ENCODE results near the gene TMEM174.

DNA sequence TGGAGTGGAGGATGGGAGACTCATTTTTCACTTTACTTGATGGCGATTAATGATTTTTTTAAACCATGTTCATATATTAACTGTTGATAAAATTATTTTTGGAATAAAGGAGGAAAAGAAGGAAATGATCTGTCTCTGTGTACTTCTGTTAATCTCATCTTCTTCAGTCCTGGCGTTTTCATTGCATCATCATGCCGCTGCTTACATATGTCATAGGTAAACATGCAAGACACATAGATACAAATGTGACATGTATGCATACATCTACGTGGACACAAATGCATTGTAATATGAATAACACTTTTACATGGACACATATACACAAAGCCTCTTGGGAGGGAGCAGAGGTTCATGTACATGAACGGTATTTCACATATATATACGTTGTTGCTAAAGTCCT lies 10.0 kb downstream of the TMEM174 start:
- TF ChIP-seq, protein P1, sequence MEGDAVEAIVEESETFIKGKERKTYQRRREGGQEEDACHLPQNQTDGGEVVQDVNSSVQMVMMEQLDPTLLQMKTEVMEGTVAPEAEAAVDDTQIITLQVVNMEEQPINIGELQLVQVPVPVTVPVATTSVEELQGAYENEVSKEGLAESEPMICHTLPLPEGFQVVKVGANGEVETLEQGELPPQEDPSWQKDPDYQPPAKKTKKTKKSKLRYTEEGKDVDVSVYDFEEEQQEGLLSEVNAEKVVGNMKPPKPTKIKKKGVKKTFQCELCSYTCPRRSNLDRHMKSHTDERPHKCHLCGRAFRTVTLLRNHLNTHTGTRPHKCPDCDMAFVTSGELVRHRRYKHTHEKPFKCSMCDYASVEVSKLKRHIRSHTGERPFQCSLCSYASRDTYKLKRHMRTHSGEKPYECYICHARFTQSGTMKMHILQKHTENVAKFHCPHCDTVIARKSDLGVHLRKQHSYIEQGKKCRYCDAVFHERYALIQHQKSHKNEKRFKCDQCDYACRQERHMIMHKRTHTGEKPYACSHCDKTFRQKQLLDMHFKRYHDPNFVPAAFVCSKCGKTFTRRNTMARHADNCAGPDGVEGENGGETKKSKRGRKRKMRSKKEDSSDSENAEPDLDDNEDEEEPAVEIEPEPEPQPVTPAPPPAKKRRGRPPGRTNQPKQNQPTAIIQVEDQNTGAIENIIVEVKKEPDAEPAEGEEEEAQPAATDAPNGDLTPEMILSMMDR (conservative IDR thresholded peaks at IDR 0.05; ENCODE audit: low read depth, low read length) = no peak
- TF ChIP-seq RAD21 (IDR thresholded peaks at IDR 0.05; ENCODE audit: low read length) = no peak
- no peak for TF ChIP-seq POLR2A (IDR thresholded peaks at IDR 0.05; ENCODE audit: low read depth, low read length)
- no peak for TF ChIP-seq CHD1 (IDR thresholded peaks at IDR 0.05; ENCODE audit: low read depth, low read length)
- TF ChIP-seq MXI1 (IDR thresholded peaks at IDR 0.05; ENCODE audit: borderline replicate concordance, low read depth, low read length) = no peak
- no peak for TF ChIP-seq BHLHE40 (IDR thresholded peaks at IDR 0.05; ENCODE audit: low read depth, low read length)

All from IMR-90 (cell line).